A172 (cell line): ENCODE measurements around the gene LRRK1. TPM values are rescaled to one million over a fixed set of nuclear protein-coding genes. Genes with fewer than 3 reads are reported as not detected.

Experiments
- DNase-seq: peaks from one replicate; pipeline ENCODE4 v3.0.0-alpha.2; 2015; ENCODE audit warnings: low spot score
- total RNA-seq: library from RNA; depleted of rRNA; stranded (reverse); fragments of >200 nt; shearing (Covaris generic); gene quantifications from 2 replicates; pipeline ENCODE4 v1.2.3, GENCODE V29; 2014

The LRRK1 gene
- total RNA-seq, 1 experiment from 2014 or later: 5.3 TPM

- peak; percentile 20 for DNase-seq
These were observed 13.7 kb downstream of the LRRK1 start for GRCh38 chr15:100932676-100933348.

GRCh38 chr15:100934166-100934565, 15.0 kb downstream of the LRRK1 start:
- no peak for DNase-seq

- DNase-seq: no peak
These were observed 15.6 kb downstream of the LRRK1 start for GRCh38 chr15:100934726-100935125.

GRCh38 chr15:100937171-100937570, 18.0 kb downstream of the LRRK1 start:
- no peak for DNase-seq

GRCh38 chr15:100939791-100940190, 20.6 kb downstream of the LRRK1 start:
- no peak for DNase-seq

GRCh38 chr15:100940767-100941379, 21.7 kb downstream of the LRRK1 start:
- no peak for DNase-seq

GRCh38 chr15:100941536-100941935, 22.4 kb downstream of the LRRK1 start:
- no peak for DNase-seq

GRCh38 chr15:100942656-100943425, 23.7 kb downstream of the LRRK1 start:
- no peak for DNase-seq

GRCh38 chr15:100944244-100944895, 25.2 kb downstream of the LRRK1 start:
- DNase-seq: no peak

GRCh38 chr15:100944986-100945385, 25.8 kb downstream of the LRRK1 start:
- no peak for DNase-seq

- DNase-seq: no peak
These were observed 28.7 kb downstream of the LRRK1 start for GRCh38 chr15:100947760-100948429.

- no peak for DNase-seq
These were observed 29.2 kb downstream of the LRRK1 start for GRCh38 chr15:100948430-100948762.

- DNase-seq: no peak
These were observed 30.5 kb downstream of the LRRK1 start for GRCh38 chr15:100949691-100950090.

- no peak for DNase-seq
These were observed 32.8 kb downstream of the LRRK1 start for GRCh38 chr15:100951965-100952364.

- no peak for DNase-seq
These were observed 33.4 kb downstream of the LRRK1 start for GRCh38 chr15:100952566-100952965.

GRCh38 chr15:100958326-100959065, 39.3 kb downstream of the LRRK1 start:
- peak; percentile 86 for DNase-seq

- DNase-seq: peak; percentile 54
These were observed 40.2 kb downstream of the LRRK1 start for GRCh38 chr15:100959066-100960050.

GRCh38 chr15:100966997-100967396, 47.8 kb downstream of the LRRK1 start:
- no peak for DNase-seq

- peak; percentile 29 for DNase-seq
These were observed 49.2 kb downstream of the LRRK1 start for GRCh38 chr15:100968050-100968966.
